Ovary (tissue), 9 donors: Measurements from ENCODE around the gene CD48. TPM values are rescaled to one million over a fixed set of nuclear protein-coding genes. Genes with fewer than 3 reads are reported as not detected.

Source experiments
- DNase-seq, 5 donors: peaks; one replicate each; pipeline ENCODE4 v3.0.0-alpha.2; 2019 to 2020
- H3K27ac ChIP-seq, 2 donors: fragments of 200-600 bp; one replicate each; pipeline versions ENCODE4 v1.5.1 to v1.8.0; 2019 to 2022
- H3K27me3 ChIP-seq: fragments of 200-600 bp; one replicate; pipeline ENCODE4 v1.8.0; 2022
- H3K36me3 ChIP-seq: fragments of 200-600 bp; sonication (generic); one replicate; pipeline ENCODE4 v1.5.1; 2019
- H3K4me1 ChIP-seq: one replicate; pipeline ENCODE4 v1.8.1; 2013; ENCODE audit warnings: mild to moderate bottlenecking, moderate library complexity; ENCODE audit not compliant: insufficient read depth
- H3K4me3 ChIP-seq: fragments of 200-600 bp; sonication (generic); one replicate; pipeline ENCODE4 v1.5.1; 2017
- H3K9me3 ChIP-seq, 2 donors: fragments of 200-600 bp in 1 of 2; sonication (generic) in 1 of 2; one replicate each; pipeline versions ENCODE4 v1.5.1 to v1.8.1; 2013 to 2019; ENCODE audit warnings: mild to moderate bottlenecking in 1 of 2, moderate library complexity in 1 of 2
- CTCF ChIP-seq, 3 donors: fragments of 450-650 bp in 2 of 3; fragments of 200-600 bp in 1 of 3; IDR thresholded peaks; one replicate each; pipeline versions ENCODE4 v1.5.1 to v1.8.0; 2016 to 2022; ENCODE audit warnings: antibody characterized with exemption in 3 of 3, mild to moderate bottlenecking in 1 of 3
- EP300 ChIP-seq: sonication (generic); formaldehyde crosslinking; IDR thresholded peaks from one replicate; pipeline ENCODE4 v1.6.1; 2017; ENCODE audit warnings: antibody characterized with exemption
- POLR2A ChIP-seq: fragments of 450-650 bp; IDR thresholded peaks from one replicate; pipeline ENCODE4 v1.6.1; 2017; ENCODE audit warnings: antibody characterized with exemption, mild to moderate bottlenecking, moderate library complexity
- WGBS, 3 donors: extraction: QIAGEN DNeasy Blood & Tissue Kit in 1 of 3; methylation state at CpG; one replicate each; pipeline versions ENCODE4 v1.1.5 to v1.1.7; 2013 to 2017; 5-methylcytosine and 5-hydroxymethylcytosine counted together
- intact Hi-C, 4 donors: fragments of 100-400 bp; cut with DNase I; formaldehyde crosslinking; loops; one replicate each; pipeline versions ENCODE4 v1.11.0 to v1.15.1; 2022 to 2023
- polyA plus RNA-seq, 2 donors: library from polyadenylated mRNA; stranded (reverse); fragments of 200-250 nt in 1 of 2; fragments of 350-450 nt in 1 of 2; fragmentation: Illumina TruSeq in 1 of 2; extraction: RNeasy Lipid Tissue Mini Kit (QIAGEN cat#74804) in 1 of 2; gene quantifications; one replicate each; pipeline ENCODE4 v1.2.3, GENCODE V29; 2013 to 2014
- total RNA-seq, 7 donors: library from RNA; depleted of rRNA in 2 of 7; stranded (reverse); fragments of >200 nt in 2 of 7; fragmentation: NEBNext Ultra II Directional in 3 of 7; extraction: Animal tissue kit (Norgen Biotek cat#: 25700) in 3 of 7; gene quantifications; one replicate each; pipeline versions ENCODE4 v1.1.0 to v1.2.4, GENCODE V29; 2016 to 2023
- donor health status: DM: no; HTN: no; CAD: no; lungs with moderate emphysema.
- donor health status: DM: no; HTN: no; CAD: no.
- donor health status: Bipolar disorder and iron deficiency.
- donor health status: DM: yes; HTN: yes; CAD: no.
- donor health status: DM: no; HTN: no; CAD: no.
- donor health status: DM: yes; HTN: yes; CAD: no.

CD48 gene
- total and polyA plus RNA-seq, 9 donors, result 0.61 to 17.6 (median 2.5) TPM

GRCh38 chr1:160679893-160680292 is 31.7 kb downstream of the CD48 start:
- peaks cover 1% of the 10 kb centered on the region for H3K4me1 ChIP-seq
- H3K9me3 ChIP-seq, result no peaks in the 10 kb centered on the region
- no peaks in the 10 kb centered on the region for H3K27me3 ChIP-seq
- WGBS, 3 donors, result 50 to 53% (median 51%) methylated on average over 3 of the region's 3 CpGs
- H3K36me3 ChIP-seq, result no peaks in the 10 kb centered on the region
- no peak for DNase-seq
- H3K4me3 ChIP-seq, result no peak overlapping the region
- H3K27ac ChIP-seq, result no peak overlapping the region
- TF ChIP-seq CTCF (IDR thresholded peaks at IDR 0.05), result no peak
- no peak for TF ChIP-seq EP300
- no peak for TF ChIP-seq POLR2A
- intact Hi-C loops, result loop anchor here in 3 of 4 donors (5.0 to 10.0 kb wide), 3 partner anchors 307 to 425 kb away; partner anchors contain the start of gene KLHDC9 (in 2 of the 3)

- Histone ChIP-seq H3K36me3 (no peaks in the 10 kb centered on the region), H3K27me3 (no peaks in the 10 kb centered on the region), H3K4me1 (peaks cover 1% of the 10 kb centered on the region), H3K27ac (no peak overlapping the region), H3K4me3 (no peak overlapping the region), H3K9me3 (no peaks in the 10 kb centered on the region)
- intact Hi-C loops, result loop anchor here in 3 of 4 donors (5.0 to 10.0 kb wide), 2 partner anchors 420 to 428 kb away; partner anchors contain the start of gene KLHDC9 (in 2 of the 3)
- DNase-seq, result no peak
- no peak for TF ChIP-seq POLR2A
- no peak for TF ChIP-seq EP300
- TF ChIP-seq CTCF (IDR thresholded peaks at IDR 0.05), result no peak
- WGBS, 3 donors, result 73 to 77% (median 76%) methylated on average over 13 of the region's 13 CpGs
Measured at GRCh38 chr1:160676869-160677597, 34.6 kb downstream of the CD48 start.

GRCh38 chr1:160675641-160676410 is 35.8 kb downstream of the CD48 start:
- intact Hi-C loops, result loop anchor here in 3 of 4 donors (5.0 to 10.0 kb wide), 2 partner anchors 421 to 429 kb away; partner anchors contain the start of gene KLHDC9 (in 2 of the 3)
- Histone ChIP-seq H3K27me3 (no peaks in the 10 kb centered on the region), H3K27ac (no peak overlapping the region), H3K4me3 (no peak overlapping the region), H3K4me1 (no peaks in the 10 kb centered on the region), H3K9me3 (no peaks in the 10 kb centered on the region), H3K36me3 (no peaks in the 10 kb centered on the region)
- whole genome bisulfite sequencing, 3 donors, result 34 to 46% (median 36%) methylated on average over 6 of the region's 6 CpGs
- peak; percentile 63 to 78 (median 67) for DNase-seq
- TF ChIP-seq CTCF (IDR thresholded peaks at IDR 0.05), result peak; percentile 34 to 43 (median 35)
- TF ChIP-seq EP300, result no peak

- intact Hi-C loops, result loop anchor here in 1 of 4 donors (10.0 kb wide), 1 partner anchor 430 kb away; no protein-coding TSS in a partner anchor
- WGBS, 3 donors, result 43 to 52% (median 49%) methylated on average over 2 of the region's 2 CpGs
- TF ChIP-seq EP300, result no peak
- TF ChIP-seq POLR2A, result no peak
- TF ChIP-seq CTCF (IDR thresholded peaks at IDR 0.05), result no peak
Measured at GRCh38 chr1:160674415-160674814, 37.2 kb downstream of the CD48 start.

More at GRCh38 chr1:160674415-160674814, 37.2 kb downstream of the CD48 start:
- Histone ChIP-seq H3K4me1 (no peaks in the 10 kb centered on the region), H3K36me3 (no peaks in the 10 kb centered on the region), H3K4me3 (no peak overlapping the region), H3K27me3 (no peaks in the 10 kb centered on the region), H3K27ac (no peak overlapping the region), H3K9me3 (no peaks in the 10 kb centered on the region)
- DNase-seq, result no peak
